Endodermal cell (in vitro differentiated cells): ENCODE results near the gene PLEKHM3. TPM values are rescaled to one million over a fixed set of nuclear protein-coding genes. Genes with fewer than 3 reads are reported as not detected.
A peak's percentile ranks its signal among the peaks of the same experiment; 100 is the strongest.
"Not testable (repeated sequence)": the region's sequence is repeated elsewhere in the genome, so short reads cannot be mapped to it uniquely, and the experiment has no call there.

Experiments
- DNase-seq: peaks from one replicate; pipeline ENCODE4 v3.0.0-alpha.2; 2017
- H3K27ac ChIP-seq: 2 replicates; pipeline ENCODE4 v1.5.1; 2013; ENCODE audit warnings: mild to moderate bottlenecking, low read depth, low read length, moderate library complexity
- H3K27me3 ChIP-seq: 2 replicates; pipeline ENCODE4 v1.6.1; 2013; ENCODE audit warnings: mild to moderate bottlenecking, low read length, moderate library complexity; ENCODE audit not compliant: insufficient read depth, control insufficient read depth, poor library complexity, severe bottlenecking
- H3K36me3 ChIP-seq: 2 replicates; pipeline ENCODE4 v1.7.0; 2013; ENCODE audit warnings: mild to moderate bottlenecking, low read length, moderate library complexity; ENCODE audit not compliant: control insufficient read depth, insufficient read depth
- H3K4me1 ChIP-seq: one replicate; pipeline ENCODE4 v1.7.0; 2013; ENCODE audit warnings: low read length; ENCODE audit not compliant: control insufficient read depth, insufficient read depth
- H3K4me3 ChIP-seq: 2 replicates; pipeline ENCODE4 v1.5.1; 2013; ENCODE audit warnings: mild to moderate bottlenecking, low read length, moderate library complexity
- H3K9ac ChIP-seq: 2 replicates; pipeline ENCODE4 v1.6.1; 2013; ENCODE audit warnings: mild to moderate bottlenecking, low read length, moderate library complexity; ENCODE audit not compliant: poor library complexity, severe bottlenecking; ENCODE audit errors: extremely low read depth
- H3K9me3 ChIP-seq: 2 replicates; pipeline ENCODE4 v1.6.1; 2013; ENCODE audit warnings: mild to moderate bottlenecking, low read length, moderate library complexity; ENCODE audit not compliant: control insufficient read depth
- H3K27ac Mint-ChIP-seq: 2 replicates; pipeline ENCODE4 v1.8.0; 2020; ENCODE audit warnings: mixed read lengths
- H3K27me3 Mint-ChIP-seq: 2 replicates; pipeline ENCODE4 v1.8.0; 2021; ENCODE audit warnings: mild to moderate bottlenecking, mixed read lengths; ENCODE audit not compliant: insufficient read depth
- H3K36me3 Mint-ChIP-seq: 2 replicates; pipeline ENCODE4 v1.8.0; 2020; ENCODE audit warnings: low read depth, mixed read lengths
- H3K4me1 Mint-ChIP-seq: 2 replicates; pipeline ENCODE4 v1.8.0; 2020; ENCODE audit warnings: mixed read lengths
- H3K4me3 Mint-ChIP-seq: 2 replicates; pipeline ENCODE4 v1.8.0; 2020; ENCODE audit warnings: mild to moderate bottlenecking, moderate library complexity, mixed read lengths
- H3K9me3 Mint-ChIP-seq: 2 replicates; pipeline ENCODE4 v1.8.0; 2020; ENCODE audit warnings: mild to moderate bottlenecking, mixed read lengths
- CTCF ChIP-seq: fragments of 200-600 bp; sonication (generic); conservative IDR thresholded peaks from 2 replicates; pipeline ENCODE4 v1.5.0; 2021; ENCODE audit warnings: antibody characterized with exemption, mild to moderate bottlenecking
- WGBS, 2 experiments: methylation state at CpG; one replicate each; pipeline versions ENCODE4 v1.1.5 to v1.1.7; 2013; ENCODE audit warnings: missing lambda C conversion rate in 2 of 2, mixed read lengths in 1 of 2; ENCODE audit not compliant: insufficient coverage in 1 of 2, insufficient read length in 1 of 2; 5-methylcytosine and 5-hydroxymethylcytosine counted together
- total RNA-seq, 2 donors: library from RNA; stranded (reverse); fragmentation: NEBNext Ultra II Directional in 1 of 2; extraction: Animal tissue kit (Norgen Biotek cat#: 25700) in 1 of 2; gene quantifications; 2 replicates in 1 of 2; 3 replicates in 1 of 2; pipeline ENCODE4 v1.2.1, GENCODE V29; 2021

The PLEKHM3 gene
- total RNA-seq, 2 donors from 2014 or later: 13.3 to 17.9 TPM

GRCh38 chr2:207813221-207813916 lies 212.0 kb downstream of the PLEKHM3 start:
- Histone ChIP-seq H3K27me3 (no peaks in the 10 kb centered on the region), H3K4me3 (peak overlapping the region; percentile 30), H3K36me3 (no peaks in the 10 kb centered on the region), H3K9me3 (no peaks in the 10 kb centered on the region), H3K27ac (peak overlapping the region; percentile 8), H3K9ac (peak overlapping the region; percentile 44), H3K4me1 (peaks cover 25% of the 10 kb centered on the region)
- WGBS, 2 experiments: 37 to 46% methylated on average over 7 to 14 of the region's 15 CpGs
- no peaks in the 10 kb centered on the region for H3K36me3 Mint-ChIP-seq
- peak; percentile 62 for TF ChIP-seq CTCF
- H3K27me3 Mint-ChIP-seq: no peaks in the 10 kb centered on the region
- H3K27ac Mint-ChIP-seq: peak overlapping the region; percentile 99
- peak; percentile 79 for DNase-seq
- no peaks in the 10 kb centered on the region for H3K9me3 Mint-ChIP-seq
- H3K4me3 Mint-ChIP-seq: peak overlapping the region; percentile 31
- H3K4me1 Mint-ChIP-seq: peaks cover 60% of the 10 kb centered on the region

GRCh38 chr2:207812726-207813080 lies 212.6 kb downstream of the PLEKHM3 start:
- Mint-ChIP-seq H3K27ac (peak overlapping the region; percentile 99), H3K27me3 (no peaks in the 10 kb centered on the region), H3K36me3 (no peaks in the 10 kb centered on the region), H3K4me3 (peak overlapping the region; percentile 31), H3K4me1 (peaks cover 61% of the 10 kb centered on the region), H3K9me3 (no peaks in the 10 kb centered on the region)
- TF ChIP-seq CTCF: no peak
- 34 to 47% methylated on average over 3 of the region's 3 CpGs for WGBS, 2 experiments
- Histone ChIP-seq H3K4me1 (peaks cover 25% of the 10 kb centered on the region), H3K9ac (peak overlapping the region; percentile 48), H3K4me3 (peak overlapping the region; percentile 56), H3K9me3 (no peaks in the 10 kb centered on the region), H3K36me3 (no peaks in the 10 kb centered on the region), H3K27ac (no peak overlapping the region), H3K27me3 (no peaks in the 10 kb centered on the region)
- DNase-seq: no peak

DNA sequence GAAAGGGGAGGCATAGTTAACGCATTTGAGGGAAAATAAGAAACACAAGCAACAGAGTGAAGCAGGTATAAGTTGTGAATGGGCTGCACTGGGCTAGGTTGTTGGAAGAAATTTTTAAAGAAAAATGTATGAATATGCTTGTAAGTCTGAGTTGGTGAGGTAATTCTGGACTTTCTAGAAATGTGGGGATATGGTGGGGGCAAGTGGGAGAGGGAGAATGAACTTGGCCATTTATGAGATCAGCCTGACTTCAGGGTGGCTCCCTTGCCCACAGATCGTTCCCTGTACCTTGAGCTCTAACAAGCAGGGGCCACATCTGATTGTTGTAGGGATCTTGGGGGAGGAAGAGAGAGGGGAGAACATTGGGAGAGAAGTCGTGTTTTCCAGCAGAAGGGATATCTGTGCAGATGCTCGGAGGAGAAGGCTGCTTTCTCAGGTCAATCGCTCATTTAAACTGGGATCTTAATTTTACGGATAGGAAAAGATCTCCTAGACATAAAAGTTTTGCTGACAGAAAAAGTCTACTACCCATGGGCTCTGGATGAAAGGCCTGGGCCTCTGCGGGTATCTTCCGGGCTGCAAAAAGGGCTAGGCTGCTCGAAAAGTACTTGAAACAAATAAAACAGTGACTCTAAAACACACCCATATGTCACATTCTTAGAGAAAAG lies 213.1 kb downstream of the PLEKHM3 start:
- Histone ChIP-seq H3K4me1 (peaks cover 25% of the 10 kb centered on the region), H3K27me3 (no peaks in the 10 kb centered on the region), H3K4me3 (peak overlapping the region; percentile 56), H3K9me3 (no peaks in the 10 kb centered on the region), H3K36me3 (no peaks in the 10 kb centered on the region), H3K9ac (peak overlapping the region; percentile 48), H3K27ac (no peak overlapping the region)
- Mint-ChIP-seq H3K9me3 (no peaks in the 10 kb centered on the region), H3K36me3 (no peaks in the 10 kb centered on the region), H3K4me3 (peak overlapping the region; percentile 9), H3K27me3 (no peaks in the 10 kb centered on the region), H3K4me1 (peaks cover 63% of the 10 kb centered on the region), H3K27ac (peak overlapping the region; percentile 99)
- WGBS, 2 experiments: 57 to 73% methylated on average over 8 to 9 of the region's 9 CpGs
- no peak for TF ChIP-seq CTCF
- peak; percentile 63 for DNase-seq

- H3K9me3 ChIP-seq, H3K27me3 ChIP-seq, H3K27ac ChIP-seq, H3K36me3 Mint-ChIP-seq, H3K4me3 ChIP-seq, H3K9me3 Mint-ChIP-seq, H3K27me3 Mint-ChIP-seq, H3K36me3 ChIP-seq: not testable (repeated sequence)
- H3K4me3 Mint-ChIP-seq: peak overlapping the region; percentile 9
- H3K27ac Mint-ChIP-seq: peak overlapping the region; percentile 99
- peak overlapping the region; percentile 48 for H3K9ac ChIP-seq
- 83 to 85% methylated on average over 10 of the region's 10 CpGs for WGBS, 2 experiments
- peak; percentile 53 for DNase-seq
- H3K4me1 ChIP-seq: peaks cover 25% of the 10 kb centered on the region
- H3K4me1 Mint-ChIP-seq: peaks cover 63% of the 10 kb centered on the region
Observed at GRCh38 chr2:207811658-207812057, 213.7 kb downstream of the PLEKHM3 start.
